CD8-positive, alpha-beta memory T cell (primary cell): ENCODE data around the gene FAM107B. TPM values are rescaled to one million over a fixed set of nuclear protein-coding genes. Genes with fewer than 3 reads are reported as not detected.

ENCODE experiments used
- CTCF ChIA-PET: fragments of 350-600 bp; sonication (Branson Sonifier 250); formaldehyde crosslinking; loops from one replicate; lab custom pipeline; 2021; ENCODE audit warnings: antibody characterized with exemption; lab: Charles Lee
- POLR2A ChIA-PET: fragments of 350-600 bp; sonication (Branson Sonifier 250); formaldehyde crosslinking; loops from one replicate; lab custom pipeline; 2021; ENCODE audit warnings: antibody characterized with exemption; lab: Charles Lee
- DNase-seq, 5 donors: peaks; one replicate each; pipeline versions ENCODE4 v3.0.0 to v3.0.0-alpha.2; 2020 to 2022; ENCODE audit warnings: mixed read lengths in 1 of 5
- H3K27ac ChIP-seq: one replicate; pipeline ENCODE4 v1.7.0; 2013; ENCODE audit warnings: low read depth, mild to moderate bottlenecking, low read length, moderate library complexity
- H3K27me3 ChIP-seq: 2 replicates; pipeline ENCODE4 v1.7.0; 2013; ENCODE audit warnings: low read length, mild to moderate bottlenecking; ENCODE audit not compliant: insufficient read depth, poor library complexity, severe bottlenecking
- H3K36me3 ChIP-seq: 2 replicates; pipeline ENCODE4 v1.7.0; 2013; ENCODE audit warnings: mild to moderate bottlenecking, low read length, moderate library complexity; ENCODE audit not compliant: insufficient read depth
- H3K4me1 ChIP-seq: 2 replicates; pipeline ENCODE4 v1.7.0; 2013; ENCODE audit warnings: mild to moderate bottlenecking, low read length, moderate library complexity; ENCODE audit not compliant: insufficient read depth
- H3K4me3 ChIP-seq: 2 replicates; pipeline ENCODE4 v1.7.0; 2013; ENCODE audit warnings: mild to moderate bottlenecking, low read length
- H3K9me3 ChIP-seq: 2 replicates; pipeline ENCODE4 v1.7.0; 2013; ENCODE audit warnings: mild to moderate bottlenecking, low read length
- H3K27ac Mint-ChIP-seq, 8 donors: one replicate each; pipeline ENCODE4 v1.8.0; 2020 to 2021; ENCODE audit warnings: mixed read lengths in 8 of 8, mild to moderate bottlenecking in 6 of 8, inconsistent platforms in 3 of 8, moderate library complexity in 3 of 8
- H3K27me3 Mint-ChIP-seq, 2 donors: one replicate each; pipeline ENCODE4 v1.8.0; 2020 to 2021; ENCODE audit warnings: mixed read lengths in 2 of 2, mild to moderate bottlenecking in 1 of 2, moderate library complexity in 1 of 2
- H3K36me3 Mint-ChIP-seq, 3 donors: one replicate each; pipeline ENCODE4 v1.8.0; 2020 to 2021; ENCODE audit warnings: mixed read lengths in 3 of 3, inconsistent platforms in 1 of 3, mild to moderate bottlenecking in 1 of 3
- H3K4me1 Mint-ChIP-seq, 3 donors: one replicate each; pipeline ENCODE4 v1.8.0; 2020 to 2021; ENCODE audit warnings: mixed read lengths in 3 of 3, inconsistent platforms in 1 of 3, mild to moderate bottlenecking in 1 of 3
- H3K4me3 Mint-ChIP-seq, 7 donors: one replicate each; pipeline ENCODE4 v1.8.0; 2020 to 2021; ENCODE audit warnings: mixed read lengths in 7 of 7, mild to moderate bottlenecking in 6 of 7, moderate library complexity in 4 of 7, inconsistent platforms in 2 of 7
- H3K9me3 Mint-ChIP-seq, 5 donors: one replicate each; pipeline ENCODE4 v1.8.0; 2020 to 2022; ENCODE audit warnings: mixed read lengths in 5 of 5, mild to moderate bottlenecking in 3 of 5, moderate library complexity in 2 of 5, inconsistent platforms in 1 of 5
- polyA plus RNA-seq: library from polyadenylated mRNA; unstranded; fragments of 300-500 nt; fragmentation: Illumina TruSeq; gene quantifications from one replicate; pipeline ENCODE4 v1.2.3, GENCODE V29; 2021
- total RNA-seq, 2 experiments: library from RNA; stranded (reverse); gene quantifications; one replicate each; pipeline ENCODE4 v1.2.3, GENCODE V29; 2021

The FAM107B gene
- total and polyA plus RNA-seq, 3 experiments from 2014 or later = 138 to 316 (median 143) TPM

- H3K36me3 ChIP-seq = no peaks in the 10 kb centered on the region
- no peak overlapping the region for H3K27ac ChIP-seq
- ChIA-PET CTCF (interaction anchor here (0.7 to 1.2 kb wide), 2 partner anchors 9 to 17 kb away, joined by 3 to 4 read pairs; no protein-coding TSS in a partner anchor), POLR2A (interaction anchor here (0.6 to 0.9 kb wide), 3 partner anchors 28 to 35 kb away, joined by 3 to 6 read pairs (median 3); no protein-coding TSS in a partner anchor)
- peak overlapping the region; percentile 82 to 99 (median 94) for H3K27ac Mint-ChIP-seq
- no peak overlapping the region for H3K4me3 ChIP-seq
- H3K27me3 Mint-ChIP-seq = no peaks in the 10 kb centered on the region
- H3K9me3 Mint-ChIP-seq = peaks cover 0 to 3% (median 0%) of the 10 kb centered on the region in 5 donors
- peaks cover 93% of the 10 kb centered on the region for H3K4me1 ChIP-seq
- peak in 3 of 5 donors; percentile 31 to 71 (median 38) for DNase-seq
- no peaks in the 10 kb centered on the region for H3K27me3 ChIP-seq
- H3K4me3 Mint-ChIP-seq = peak overlapping the region; percentile 56 to 81 (median 78)
- H3K9me3 ChIP-seq = no peaks in the 10 kb centered on the region
- H3K36me3 Mint-ChIP-seq = peaks cover 0 to 29% (median 6%) of the 10 kb centered on the region in 3 donors
- H3K4me1 Mint-ChIP-seq = peaks cover 92 to 100% (median 97%) of the 10 kb centered on the region in 3 donors
Measured at GRCh38 chr10:14560274-14560673, 214.4 kb downstream of the FAM107B start.

GRCh38 chr10:14558025-14558424 lies 216.7 kb downstream of the FAM107B start:
- DNase-seq = no peak
- H3K27ac ChIP-seq = no peak overlapping the region
- ChIA-PET POLR2A (no interaction called here), CTCF (interaction anchor here (0.6 to 2.6 kb wide), 8 partner anchors 11 to 258 kb away, joined by 3 to 16 read pairs (median 4); no protein-coding TSS in a partner anchor)
- H3K27me3 ChIP-seq = no peaks in the 10 kb centered on the region
- peaks cover 0 to 3% (median 0%) of the 10 kb centered on the region in 5 donors for H3K9me3 Mint-ChIP-seq
- peak overlapping the region in 5 of 7 donors; percentile 20 to 58 (median 44) for H3K4me3 Mint-ChIP-seq
- H3K4me3 ChIP-seq = no peak overlapping the region
- H3K36me3 ChIP-seq = no peaks in the 10 kb centered on the region
- no peaks in the 10 kb centered on the region for H3K9me3 ChIP-seq
- peaks cover 91 to 100% (median 98%) of the 10 kb centered on the region in 3 donors for H3K4me1 Mint-ChIP-seq
- peaks cover 99% of the 10 kb centered on the region for H3K4me1 ChIP-seq
- H3K27ac Mint-ChIP-seq = peak overlapping the region; percentile 4 to 94 (median 90)
- no peaks in the 10 kb centered on the region for H3K27me3 Mint-ChIP-seq
- peaks cover 0 to 31% (median 9%) of the 10 kb centered on the region in 3 donors for H3K36me3 Mint-ChIP-seq

GRCh38 chr10:14557567-14557966 lies 217.1 kb downstream of the FAM107B start:
- no peak for DNase-seq
- Mint-ChIP-seq H3K36me3 (peaks cover 0 to 35% (median 12%) of the 10 kb centered on the region in 3 donors), H3K27me3 (no peaks in the 10 kb centered on the region), H3K4me1 (peaks cover 91 to 100% (median 98%) of the 10 kb centered on the region in 3 donors), H3K4me3 (peak overlapping the region in 2 of 7 donors; percentile 44 to 58), H3K27ac (peak overlapping the region in 7 of 8 donors; percentile 88 to 94 (median 91)), H3K9me3 (peaks cover 0 to 3% (median 0%) of the 10 kb centered on the region in 5 donors)
- no peaks in the 10 kb centered on the region for H3K36me3 ChIP-seq
- H3K27me3 ChIP-seq = no peaks in the 10 kb centered on the region
- peaks cover 99% of the 10 kb centered on the region for H3K4me1 ChIP-seq
- POLR2A ChIA-PET = no interaction called here
- no peak overlapping the region for H3K4me3 ChIP-seq
- no peak overlapping the region for H3K27ac ChIP-seq
- no peaks in the 10 kb centered on the region for H3K9me3 ChIP-seq
- CTCF ChIA-PET = interaction anchor here (1.4 to 2.6 kb wide), 3 partner anchors 12 to 32 kb away, joined by 3 to 16 read pairs (median 7); no protein-coding TSS in a partner anchor

GRCh38 chr10:14556285-14556956 lies 218.3 kb downstream of the FAM107B start:
- H3K27me3 ChIP-seq = no peaks in the 10 kb centered on the region
- H3K9me3 ChIP-seq = no peaks in the 10 kb centered on the region
- H3K27ac ChIP-seq = no peak overlapping the region
- Mint-ChIP-seq H3K36me3 (peaks cover 0 to 45% (median 21%) of the 10 kb centered on the region in 3 donors), H3K4me3 (peak overlapping the region; percentile 57 to 84 (median 63)), H3K27me3 (no peaks in the 10 kb centered on the region), H3K9me3 (peaks cover 0 to 3% (median 0%) of the 10 kb centered on the region in 5 donors), H3K27ac (peak overlapping the region; percentile 89 to 98 (median 94)), H3K4me1 (peaks cover 92 to 100% (median 99%) of the 10 kb centered on the region in 3 donors)
- DNase-seq = peak in 3 of 5 donors; percentile 36 to 71 (median 50)
- peaks cover 99% of the 10 kb centered on the region for H3K4me1 ChIP-seq
- H3K4me3 ChIP-seq = no peak overlapping the region
- CTCF ChIA-PET = interaction anchor here (0.7 to 2.6 kb wide), 10 partner anchors 8 to 267 kb away, joined by 3 to 16 read pairs (median 3); no protein-coding TSS in a partner anchor
- no peaks in the 10 kb centered on the region for H3K36me3 ChIP-seq
- POLR2A ChIA-PET = interaction anchor here (0.7 to 1.2 kb wide), 2 partner anchors 14 to 92 kb away, joined by 3 read pairs; no protein-coding TSS in a partner anchor

- Mint-ChIP-seq H3K4me1 (peaks cover 90 to 100% (median 99%) of the 10 kb centered on the region in 3 donors), H3K27me3 (no peaks in the 10 kb centered on the region), H3K27ac (peak overlapping the region; percentile 89 to 98 (median 94)), H3K4me3 (peak overlapping the region; percentile 57 to 84 (median 63)), H3K9me3 (peaks cover 0 to 3% (median 0%) of the 10 kb centered on the region in 5 donors), H3K36me3 (peaks cover 0 to 48% (median 20%) of the 10 kb centered on the region in 3 donors)
- H3K4me1 ChIP-seq = peaks cover 99% of the 10 kb centered on the region
- CTCF ChIA-PET = interaction anchor here (0.7 to 2.6 kb wide), 7 partner anchors 12 to 267 kb away, joined by 3 to 16 read pairs (median 3); no protein-coding TSS in a partner anchor
- H3K27me3 ChIP-seq = no peaks in the 10 kb centered on the region
- H3K4me3 ChIP-seq = no peak overlapping the region
- no peaks in the 10 kb centered on the region for H3K9me3 ChIP-seq
- no peak overlapping the region for H3K27ac ChIP-seq
- no peak for DNase-seq
- H3K36me3 ChIP-seq = no peaks in the 10 kb centered on the region
- POLR2A ChIA-PET = interaction anchor here (1.2 kb wide), 1 partner anchor 14 kb away, joined by 3 read pairs; no protein-coding TSS in a partner anchor
Measured at GRCh38 chr10:14555807-14556206, 218.9 kb downstream of the FAM107B start.

GRCh38 chr10:14554491-14555205 lies 220.0 kb downstream of the FAM107B start:
- H3K9me3 Mint-ChIP-seq = no peaks in the 10 kb centered on the region

GRCh38 chr10:14554091-14554490 lies 220.6 kb downstream of the FAM107B start:
- POLR2A ChIA-PET = interaction anchor here (1.2 to 1.4 kb wide), 4 partner anchors 8 to 34 kb away, joined by 3 to 6 read pairs (median 4); no protein-coding TSS in a partner anchor
- Histone ChIP-seq H3K36me3 (peaks cover 5% of the 10 kb centered on the region), H3K4me3 (peak overlapping the region; percentile 2), H3K27me3 (no peaks in the 10 kb centered on the region), H3K27ac (peak overlapping the region; percentile 3), H3K4me1 (peaks cover 98% of the 10 kb centered on the region), H3K9me3 (no peaks in the 10 kb centered on the region)
- Mint-ChIP-seq H3K36me3 (peaks cover 0 to 61% (median 29%) of the 10 kb centered on the region in 3 donors), H3K4me3 (peak overlapping the region; percentile 12 to 76 (median 71)), H3K27ac (peak overlapping the region; percentile 76 to 98 (median 92)), H3K27me3 (no peaks in the 10 kb centered on the region), H3K4me1 (peaks cover 90 to 100% (median 100%) of the 10 kb centered on the region in 3 donors), H3K9me3 (no peaks in the 10 kb centered on the region)
- DNase-seq = no peak
- CTCF ChIA-PET = interaction anchor here (0.8 to 2.3 kb wide), 8 partner anchors 9 to 339 kb away, joined by 3 to 8 read pairs (median 4); no protein-coding TSS in a partner anchor

More at GRCh38 chr10:14554491-14555205, 220.0 kb downstream of the FAM107B start:
- Histone ChIP-seq H3K27ac (peak overlapping the region; percentile 3), H3K27me3 (no peaks in the 10 kb centered on the region), H3K4me3 (peak overlapping the region; percentile 2), H3K9me3 (no peaks in the 10 kb centered on the region), H3K4me1 (peaks cover 99% of the 10 kb centered on the region), H3K36me3 (peaks cover 5% of the 10 kb centered on the region)
- ChIA-PET POLR2A (interaction anchor here (0.6 to 1.4 kb wide), 6 partner anchors 8 to 33 kb away, joined by 3 to 6 read pairs (median 4); no protein-coding TSS in a partner anchor), CTCF (interaction anchor here (0.8 to 2.3 kb wide), 9 partner anchors 10 to 338 kb away, joined by 3 to 8 read pairs (median 4); no protein-coding TSS in a partner anchor)
- Mint-ChIP-seq H3K4me1 (peaks cover 89 to 100% (median 99%) of the 10 kb centered on the region in 3 donors), H3K4me3 (peak overlapping the region; percentile 12 to 76 (median 71)), H3K27ac (peak overlapping the region; percentile 76 to 98 (median 93)), H3K36me3 (peaks cover 0 to 57% (median 26%) of the 10 kb centered on the region in 3 donors), H3K27me3 (no peaks in the 10 kb centered on the region)
- peak in 1 of 5 donors; percentile 34 for DNase-seq
